Renal pelvis (tissue), 4 donors: ENCODE results near the gene NCOR2. TPM values are rescaled to one million over a fixed set of nuclear protein-coding genes. Genes with fewer than 3 reads are reported as not detected.

Experiments
- DNase-seq: peaks from one replicate; pipeline ENCODE4 v3.0.0-alpha.2; 2013
- polyA plus RNA-seq, 3 donors: library from polyadenylated mRNA; unstranded; fragments of 120-200 nt; gene quantifications; one replicate each; pipeline ENCODE4 v1.2.1, GENCODE V29; 2013; ENCODE audit not compliant: insufficient read length in 3 of 3

The NCOR2 gene
- polyA plus RNA-seq, 3 donors = 87.2 to 117 (median 96.7) TPM

DNA sequence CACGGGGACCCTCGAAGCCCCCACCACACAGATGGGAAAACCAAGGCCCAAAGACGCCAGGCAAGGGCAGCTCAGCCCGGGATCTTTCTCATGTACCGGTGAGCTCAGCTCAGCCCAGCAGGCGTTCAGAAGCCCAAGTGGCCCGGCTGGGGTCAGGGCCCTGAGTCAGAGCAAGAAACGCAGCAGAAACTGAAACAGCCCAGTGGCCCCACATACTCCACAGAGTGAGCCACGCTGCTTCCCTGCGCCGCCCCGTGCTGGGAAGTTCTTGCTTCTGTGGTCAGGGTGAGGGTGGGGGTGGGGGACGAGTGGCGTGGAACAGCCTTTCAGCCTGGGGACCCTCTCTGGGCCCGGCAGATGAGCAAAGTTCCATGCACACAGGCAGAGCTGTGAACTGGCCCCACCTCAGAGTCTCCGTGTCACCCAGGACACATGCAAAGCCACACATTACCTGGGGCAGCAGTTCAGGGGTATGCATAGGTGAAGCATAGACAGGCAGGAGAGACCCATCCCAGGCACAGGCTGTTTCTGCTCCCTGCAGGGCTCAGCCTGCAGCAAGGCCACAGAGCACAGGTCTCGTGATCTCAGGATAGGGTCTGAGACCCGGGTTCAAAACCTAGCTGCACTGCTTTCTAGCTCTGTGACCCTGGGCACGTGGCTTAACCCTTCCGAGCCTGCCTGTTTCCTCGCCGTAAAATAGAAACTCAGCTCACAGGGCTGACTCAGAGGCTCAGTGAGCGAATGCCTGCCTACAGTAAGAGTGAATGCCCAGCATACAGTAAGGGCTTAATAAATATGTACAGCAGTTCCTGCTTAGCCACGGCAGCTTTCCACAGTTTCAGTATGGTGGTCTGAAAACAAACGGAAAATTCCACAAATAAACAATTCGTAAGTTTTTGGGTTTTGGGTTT, 21.6 kb downstream of the NCOR2 start:
- DNase-seq = no peak

DNA sequence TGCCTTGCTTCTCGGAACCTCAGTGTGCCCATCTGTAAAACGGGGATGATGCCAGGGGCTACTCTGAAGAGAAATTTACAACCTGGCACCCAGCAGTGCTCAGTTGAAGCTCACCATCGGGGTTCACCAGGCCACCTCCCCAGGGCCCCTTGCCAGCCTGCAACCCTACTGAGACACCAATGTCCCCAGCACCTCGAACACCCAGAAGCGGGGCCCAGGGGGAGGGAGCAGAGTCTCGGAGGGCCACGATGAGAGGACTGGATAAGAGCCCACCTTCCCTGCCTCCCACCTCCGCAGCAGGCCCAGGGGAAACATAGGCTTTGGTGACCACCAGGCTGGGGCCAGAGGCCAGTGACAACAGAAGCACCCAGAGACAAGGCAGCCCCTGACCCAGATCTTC, 22.4 kb downstream of the NCOR2 start:
- no peak for DNase-seq

DNA sequence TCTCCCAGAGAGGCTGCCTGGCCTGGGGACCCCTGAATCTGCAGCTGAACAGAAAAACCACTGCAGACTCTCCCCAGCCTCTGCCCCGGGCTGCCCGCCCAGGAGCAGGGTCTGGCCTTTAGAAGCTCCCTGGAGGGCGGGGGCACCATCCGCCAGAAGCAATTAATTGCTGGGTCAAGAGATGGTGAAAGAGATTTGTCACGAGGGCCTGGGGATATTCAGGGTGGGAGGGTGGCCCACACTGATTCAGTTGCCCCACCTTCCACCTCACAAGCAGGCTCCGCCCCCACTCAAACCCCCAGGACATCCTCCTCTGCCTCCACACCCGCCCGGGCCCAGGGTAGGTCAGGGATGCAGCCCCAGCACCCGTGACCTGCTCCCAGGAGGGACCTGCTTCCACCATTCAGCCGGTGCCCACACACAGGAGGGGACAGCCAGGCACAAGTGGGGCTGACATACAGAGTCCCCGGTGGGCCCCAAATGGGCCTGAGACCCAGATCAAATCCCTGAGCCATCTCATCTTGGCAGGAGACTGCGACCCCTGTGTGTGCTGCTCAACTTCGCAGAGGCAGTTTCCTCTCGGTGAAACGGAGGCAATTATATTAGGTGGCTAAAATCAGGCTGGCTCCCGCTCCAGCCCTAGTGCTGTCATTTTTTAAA, 23.0 kb downstream of the NCOR2 start:
- DNase-seq = no peak

DNA sequence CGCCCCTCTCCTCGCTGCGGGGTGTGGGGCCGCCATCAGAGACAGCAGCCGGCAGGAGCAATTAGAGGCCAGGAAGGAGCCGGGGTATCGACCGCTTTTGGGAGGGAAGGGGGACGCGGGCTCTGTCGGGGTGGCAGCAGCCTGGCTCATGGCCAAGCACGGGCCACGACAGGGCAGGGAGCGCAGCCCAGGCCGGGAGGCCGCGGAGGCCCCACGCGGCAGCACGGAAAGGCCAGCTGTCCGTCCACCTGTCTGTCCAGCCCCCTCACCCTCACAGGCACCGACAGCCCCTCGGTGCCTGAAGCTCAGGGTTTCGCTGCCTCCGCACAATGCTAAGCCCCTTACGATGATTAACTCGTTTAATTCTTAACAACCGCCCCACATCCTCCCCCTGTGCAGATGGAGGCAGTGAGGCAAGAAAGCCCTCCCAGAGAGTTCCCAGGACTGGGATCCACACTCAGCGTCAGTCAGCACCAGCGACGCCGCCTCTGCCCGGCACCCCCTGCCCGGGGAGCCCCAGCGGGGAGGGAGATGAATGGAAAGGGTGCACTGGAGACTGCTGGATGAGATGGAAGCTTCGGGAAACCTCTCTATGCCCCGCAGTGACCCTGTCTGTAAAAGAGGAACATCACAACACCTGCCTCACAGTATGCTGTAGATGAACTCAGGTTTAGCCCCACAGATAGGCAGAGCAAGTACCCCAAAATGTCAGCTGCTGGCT, 23.7 kb downstream of the NCOR2 start:
- peak; percentile 64 for DNase-seq

DNA sequence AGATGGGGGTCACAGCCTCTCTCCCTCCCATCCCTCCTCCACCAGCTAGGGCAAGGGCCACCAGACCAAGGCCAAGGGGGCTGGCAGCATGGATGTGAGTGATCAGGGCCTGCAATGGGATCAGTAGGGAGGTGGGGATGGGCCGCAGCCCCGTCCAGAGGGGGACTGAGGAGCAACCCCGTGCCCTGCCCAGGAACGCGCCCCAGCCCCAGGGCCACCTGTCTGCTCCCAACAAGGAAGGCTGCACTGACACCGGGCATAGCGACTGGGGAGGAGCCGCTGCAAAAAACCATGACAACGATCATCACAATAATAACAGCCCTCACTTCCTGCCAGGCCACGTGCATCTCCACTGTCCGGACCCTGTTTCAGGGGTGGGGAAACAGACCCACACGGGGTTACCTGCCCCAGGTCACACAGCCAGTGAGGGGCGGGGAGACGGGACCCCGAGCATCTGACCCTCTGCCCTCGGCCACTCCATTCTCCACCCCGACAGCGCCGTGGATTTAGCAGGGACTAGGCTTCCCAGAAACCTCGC, 24.3 kb downstream of the NCOR2 start:
- DNase-seq = peak; percentile 73

DNA sequence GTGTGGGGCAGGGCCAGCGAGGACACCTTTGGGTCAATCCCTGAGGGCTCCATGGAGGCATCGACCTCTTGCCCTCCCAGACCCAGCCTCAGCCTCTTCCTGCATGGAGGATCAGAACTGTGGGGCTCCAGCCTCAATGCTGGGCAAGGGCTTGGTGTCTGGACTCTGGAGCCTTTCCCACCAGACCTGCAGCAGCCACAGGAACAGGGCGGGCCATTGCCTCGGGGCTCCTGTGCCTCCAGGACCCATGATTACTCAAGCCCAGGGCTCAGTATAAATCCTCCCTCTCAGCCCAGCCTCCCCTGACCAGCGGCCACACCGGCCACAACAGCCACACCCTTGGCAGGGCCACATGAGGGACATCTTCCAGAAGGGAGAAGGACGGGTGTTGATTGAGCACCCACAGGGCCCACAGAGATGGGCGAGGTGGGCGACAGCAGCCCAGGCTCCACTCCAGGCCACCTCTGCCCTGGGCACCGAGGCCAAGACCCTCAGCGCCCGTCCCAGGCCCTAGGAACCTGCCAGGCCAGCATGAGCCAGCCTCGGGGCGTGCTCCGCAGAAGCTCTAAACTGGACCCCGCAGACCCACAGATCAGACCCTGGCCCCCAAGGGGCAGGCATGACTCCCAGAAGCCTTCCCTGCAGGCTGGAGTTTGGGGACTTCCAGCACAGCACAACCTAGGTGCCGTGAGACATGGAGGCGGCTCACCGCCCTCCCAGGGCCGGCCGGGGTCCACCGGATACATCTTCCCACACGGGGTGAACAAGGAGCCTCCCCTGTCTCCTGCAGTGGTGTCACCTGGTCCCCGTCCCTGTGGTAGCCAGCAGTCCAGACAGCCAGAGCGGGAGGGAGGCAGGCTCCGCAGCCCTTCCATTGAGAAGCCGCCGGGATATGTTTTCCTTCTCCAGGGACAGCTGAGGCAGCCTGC, 25.1 kb downstream of the NCOR2 start:
- DNase-seq = no peak

DNA sequence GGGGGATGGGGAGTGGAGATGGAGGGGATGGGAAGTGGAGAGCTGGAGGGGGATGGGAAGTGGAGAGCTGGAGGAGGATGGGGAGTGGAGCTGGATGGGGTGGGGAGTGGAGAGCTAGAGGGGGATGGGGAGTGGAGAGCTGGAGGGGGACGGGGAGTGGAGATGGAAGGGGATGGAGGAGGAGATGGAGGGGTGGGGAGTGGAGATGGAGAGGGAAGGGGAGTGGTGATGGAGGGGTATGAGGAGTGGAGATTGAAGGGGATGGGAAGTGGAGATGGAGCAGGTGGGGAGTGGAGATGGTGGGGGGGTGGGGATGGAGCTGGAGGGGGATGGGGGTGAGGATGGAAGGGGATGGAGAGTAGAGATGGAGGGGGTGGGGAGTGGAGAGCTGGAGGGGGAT, 26.1 kb downstream of the NCOR2 start:
- DNase-seq = no peak

DNA sequence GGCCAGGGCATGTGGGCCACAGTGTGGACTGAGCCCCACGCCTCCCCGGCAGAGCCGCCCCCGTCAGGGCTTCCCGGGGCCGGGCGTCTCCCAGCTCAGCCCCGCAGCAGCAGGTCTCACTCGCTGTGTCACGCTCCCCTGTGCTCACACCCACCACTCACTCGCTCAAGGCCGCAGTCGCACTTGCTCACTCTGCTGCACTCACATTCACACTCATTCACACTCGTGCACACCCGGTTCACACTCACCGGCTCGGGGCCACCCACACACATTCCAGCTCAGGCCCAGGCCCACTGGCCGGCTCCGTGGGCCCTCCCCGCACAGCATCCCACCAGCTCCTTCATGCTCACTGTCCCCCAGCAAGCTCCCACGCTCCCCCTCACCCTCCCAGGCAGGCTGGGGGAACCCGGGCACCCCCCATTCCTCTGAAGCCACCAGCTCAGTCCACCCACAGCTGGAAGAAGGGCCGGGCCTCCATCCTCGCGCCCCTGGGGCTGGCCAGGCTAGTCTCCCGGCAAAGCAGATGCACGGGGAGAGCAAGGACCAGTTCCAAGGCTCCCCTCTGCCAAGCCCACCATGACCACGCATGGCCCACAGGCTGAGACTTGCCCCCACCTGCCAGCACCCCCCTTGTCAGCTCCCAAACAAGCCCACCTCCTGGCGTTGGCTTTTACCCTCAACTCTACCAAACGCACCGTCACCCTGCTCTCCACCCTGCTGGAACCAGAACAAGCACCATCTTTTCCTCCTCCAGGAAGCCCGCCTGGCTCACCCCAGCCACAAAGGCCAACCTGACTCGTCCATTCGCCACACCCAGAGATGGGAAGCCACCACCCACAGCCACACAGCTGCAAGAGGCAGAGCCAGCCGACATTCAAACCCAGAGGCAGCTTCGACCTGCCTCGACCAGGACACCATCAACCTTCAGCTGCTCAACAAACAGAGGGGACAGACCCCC, 28.0 kb downstream of the NCOR2 start:
- DNase-seq = no peak

DNA sequence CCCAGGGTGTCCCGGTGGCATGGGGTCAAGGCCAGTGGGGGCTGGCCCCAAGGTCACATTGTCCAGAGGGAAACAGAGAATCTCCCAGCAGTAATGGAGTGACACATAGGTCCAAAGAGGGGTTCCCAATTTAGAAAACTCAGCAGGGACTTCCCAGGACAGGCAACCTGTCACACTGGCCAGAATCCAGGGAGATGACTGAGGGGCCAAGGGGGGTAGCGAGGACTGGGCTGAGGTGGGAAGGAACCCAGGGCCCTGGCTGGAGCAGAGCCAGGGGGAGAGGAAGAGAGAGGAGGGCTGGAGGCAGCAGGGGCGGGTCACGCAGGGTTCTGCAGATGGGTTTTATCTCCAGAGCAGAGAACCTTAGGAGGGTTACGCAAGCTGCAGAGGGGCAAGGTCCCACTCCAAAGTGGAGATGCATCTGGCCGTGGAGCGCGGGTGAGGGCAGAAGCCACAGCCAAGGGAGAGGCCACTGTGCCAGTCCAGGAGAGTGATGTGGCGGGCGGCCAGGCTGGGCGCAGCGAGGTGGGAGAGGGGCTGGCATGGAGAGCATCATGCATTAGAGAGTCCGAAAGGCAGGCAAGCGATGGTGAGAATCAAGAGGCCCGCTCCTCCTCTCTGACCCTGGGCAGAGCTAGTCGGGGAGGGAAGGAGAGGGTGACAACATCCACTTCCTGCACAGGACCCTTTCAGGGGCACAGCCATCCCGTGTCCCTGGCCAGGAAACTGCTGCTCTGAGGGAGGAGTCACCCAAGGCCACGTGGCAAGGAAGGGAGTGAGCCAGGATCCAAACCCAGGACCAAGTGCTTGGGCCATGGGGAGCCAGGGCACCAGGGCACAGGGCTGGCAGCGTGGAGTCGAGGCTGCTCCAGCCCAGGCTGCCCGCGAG, 29.0 kb downstream of the NCOR2 start:
- DNase-seq = no peak

DNA sequence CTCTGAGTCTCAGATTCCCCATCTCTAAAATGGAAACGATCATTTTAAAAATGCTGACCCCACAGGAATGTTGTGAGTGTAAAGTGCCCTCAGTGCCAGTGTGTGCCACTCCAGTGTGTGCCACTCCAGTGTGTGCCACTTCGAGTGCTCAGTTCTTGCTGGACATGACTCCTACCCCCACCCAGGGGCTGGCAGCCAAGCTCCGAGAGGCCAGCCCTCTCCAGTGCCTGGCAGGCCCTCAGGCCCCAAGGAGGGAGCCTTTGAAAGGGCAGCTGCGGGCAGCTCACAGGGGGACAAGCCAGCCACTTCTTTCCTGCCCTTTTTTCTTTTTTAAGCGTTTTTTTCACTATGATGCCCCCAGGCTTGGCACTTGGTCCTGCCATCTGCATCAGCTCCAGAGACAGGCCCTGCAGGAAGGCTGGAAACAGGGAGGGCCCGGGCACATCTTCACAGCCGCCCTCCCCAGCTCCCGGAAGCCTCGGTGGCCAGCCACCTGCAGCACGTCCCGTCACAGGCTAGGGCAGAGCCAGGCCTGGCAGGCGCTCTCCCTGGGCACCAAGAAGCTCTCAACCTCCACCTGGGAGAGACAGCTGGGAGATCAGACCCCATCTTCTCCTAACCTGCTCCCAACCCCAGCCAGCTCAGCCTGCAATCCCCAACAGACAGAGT, 29.8 kb downstream of the NCOR2 start:
- DNase-seq = no peak

DNA sequence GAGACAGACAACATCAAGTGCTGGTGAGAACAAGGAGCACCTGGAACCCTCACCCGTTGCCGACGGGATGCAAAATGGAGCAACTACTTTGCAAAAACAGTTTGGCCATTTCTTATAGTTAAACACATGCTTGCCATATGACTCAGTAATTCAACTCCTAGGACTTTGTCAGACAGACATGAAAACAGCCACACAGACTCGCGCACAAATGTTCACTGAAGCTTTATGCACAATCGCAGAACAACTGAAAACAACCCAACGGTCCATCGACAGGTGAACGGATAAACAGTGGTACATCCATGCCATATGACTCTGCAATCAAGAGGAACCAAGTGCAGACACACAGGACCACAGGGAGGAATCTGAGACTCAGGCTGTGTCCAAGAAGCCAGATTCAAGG, 30.8 kb downstream of the NCOR2 start:
- DNase-seq = no peak

DNA sequence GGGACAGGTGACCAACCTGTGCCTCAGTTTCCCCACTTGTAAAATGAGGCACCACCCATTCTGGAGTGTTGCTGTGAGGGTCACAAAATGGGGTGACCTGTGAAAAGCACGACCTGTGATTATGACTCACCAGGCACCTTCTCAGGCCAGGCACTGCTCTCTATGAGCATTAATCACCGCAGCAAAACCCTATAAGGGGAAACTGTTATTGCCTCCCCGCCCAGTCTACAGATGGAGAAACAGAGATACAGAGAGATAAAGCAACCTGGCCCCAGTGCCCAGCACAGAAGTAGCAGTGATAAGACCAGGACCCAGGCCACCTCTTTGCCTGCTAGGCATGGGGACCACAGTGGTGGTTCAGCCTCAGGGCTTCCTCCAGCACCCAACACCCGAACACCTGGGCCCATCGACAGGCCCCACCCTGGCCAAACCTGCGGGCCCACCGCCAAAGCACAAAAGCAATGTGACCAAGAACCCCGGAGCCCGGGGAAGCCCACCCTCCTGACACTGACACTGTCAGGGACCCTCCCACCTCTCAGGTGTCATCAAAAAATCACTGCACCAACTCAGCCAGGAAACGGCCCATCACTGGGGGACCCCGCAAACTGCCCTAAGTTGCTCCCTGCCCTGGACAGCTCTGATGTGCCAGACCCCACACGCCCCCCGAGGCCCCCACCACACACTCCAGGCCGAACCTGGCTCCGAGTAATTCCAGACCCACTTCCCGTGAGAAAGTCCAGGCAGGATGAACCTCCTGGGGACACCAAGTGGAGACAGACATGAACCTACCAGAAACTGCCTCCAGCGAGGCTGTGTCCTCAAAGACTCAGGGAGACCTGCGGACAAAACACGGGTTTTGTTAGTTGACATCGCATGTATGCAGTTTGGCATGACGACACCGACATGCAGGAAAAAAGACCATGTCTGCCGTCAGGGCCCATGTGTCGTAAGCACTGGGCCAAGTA, 32.4 kb downstream of the NCOR2 start:
- DNase-seq = no peak

DNA sequence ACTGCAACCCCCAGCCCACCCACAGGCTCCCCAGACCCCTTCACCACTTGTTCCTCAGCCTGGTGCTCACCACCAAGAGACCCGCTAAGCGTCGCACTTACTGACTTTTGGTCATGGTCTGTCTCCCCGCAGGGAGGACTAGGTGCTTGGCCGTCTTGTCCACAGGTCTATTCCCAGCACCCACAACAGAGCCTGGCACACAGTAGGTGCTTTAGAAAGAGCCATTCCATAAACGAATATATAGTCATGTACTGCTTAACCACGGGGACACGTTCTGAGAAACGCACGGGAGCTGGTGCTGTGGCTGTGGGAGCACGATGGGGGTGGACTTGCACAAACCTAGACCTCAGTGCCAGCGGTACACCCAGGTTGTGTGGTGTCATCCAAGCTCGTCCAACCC, 34.0 kb downstream of the NCOR2 start:
- DNase-seq = no peak

DNA sequence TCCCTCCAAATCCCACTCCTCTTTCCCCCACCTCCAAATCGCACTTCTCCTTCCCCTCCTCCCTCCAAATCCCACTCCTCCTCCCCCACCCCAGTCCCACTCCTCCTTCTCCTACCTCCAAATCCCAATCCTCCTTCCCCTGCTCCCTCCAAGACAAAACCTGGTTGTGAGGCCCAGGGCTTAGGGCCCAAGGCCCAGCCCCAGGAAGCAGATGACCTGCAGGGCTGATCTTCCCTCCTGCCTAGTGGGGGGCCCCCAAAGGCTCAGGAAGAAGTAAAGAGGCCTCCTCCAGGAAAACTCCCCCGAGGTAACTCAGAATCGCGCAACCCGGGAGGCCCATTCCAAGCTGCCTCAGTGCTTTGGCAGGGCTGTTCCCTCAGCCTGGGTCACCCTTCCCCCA, 34.4 kb downstream of the NCOR2 start:
- DNase-seq = no peak

DNA sequence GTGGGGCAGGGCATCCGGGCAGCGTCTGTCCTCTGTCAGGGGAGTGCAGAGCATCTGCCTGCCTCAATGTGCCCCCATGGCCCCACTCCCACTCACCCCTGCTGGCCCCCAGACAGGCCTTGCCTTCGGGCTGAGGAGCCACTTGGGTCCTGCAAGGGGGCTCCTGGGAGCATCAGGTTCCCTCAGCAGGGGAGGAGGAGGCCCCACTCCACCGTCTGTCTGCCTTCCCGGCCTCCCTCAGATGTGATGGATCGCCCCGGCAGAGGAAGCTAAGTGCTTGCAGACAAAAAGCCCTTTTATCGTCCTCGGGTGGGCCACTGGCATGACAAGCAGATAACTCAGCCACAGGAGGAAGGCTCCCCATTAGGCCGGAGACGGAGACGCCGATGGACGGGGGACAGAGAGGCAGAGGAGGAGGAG, 35.1 kb downstream of the NCOR2 start:
- DNase-seq = no peak

DNA sequence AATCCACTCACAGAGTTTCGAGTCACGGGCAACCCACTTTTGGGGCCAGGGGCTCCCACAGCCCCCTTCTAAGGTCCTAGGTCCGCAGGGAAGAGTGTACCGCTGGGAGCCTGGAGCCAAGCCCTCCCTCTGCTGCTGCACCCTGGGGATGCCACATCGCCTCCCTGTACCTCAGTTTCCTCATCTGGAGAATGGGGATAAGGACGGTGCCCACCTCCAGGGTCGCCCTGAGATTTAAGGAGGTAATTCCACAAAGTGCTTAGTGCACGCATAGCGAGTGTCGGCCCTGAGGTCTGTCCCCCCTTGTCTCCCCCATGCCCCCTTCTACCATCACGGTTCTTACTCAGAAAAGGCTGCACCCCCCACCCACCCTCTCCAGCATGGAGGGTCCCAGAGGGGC, 35.5 kb downstream of the NCOR2 start:
- DNase-seq = no peak

DNA sequence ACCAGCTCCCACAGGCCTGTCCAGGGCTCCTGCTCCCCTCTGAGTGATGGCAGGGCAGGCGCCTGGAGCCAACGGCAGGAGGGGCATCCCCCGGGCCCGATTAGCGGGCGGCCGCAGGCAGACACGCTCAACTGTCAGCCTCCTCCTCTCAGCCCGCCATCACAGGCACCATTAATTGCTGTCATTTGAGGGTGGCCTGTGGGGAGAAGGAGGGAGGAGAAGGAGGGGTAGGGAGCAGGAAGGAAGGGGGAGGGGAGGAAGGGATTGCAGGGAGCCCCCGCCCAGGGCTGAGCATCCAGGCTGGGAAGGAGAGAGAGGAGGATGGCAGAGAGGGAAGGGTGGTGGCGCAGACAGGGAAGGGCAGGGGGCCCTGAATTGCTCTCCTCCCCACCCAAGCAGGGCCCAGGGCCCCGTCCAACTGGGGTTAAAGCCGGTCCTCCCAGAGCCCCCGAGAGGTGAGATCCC, 36.1 kb downstream of the NCOR2 start:
- DNase-seq = peak; percentile 85
